Mammary epithelial cell (primary cell): ENCODE data around the gene IPCEF1.

Experiments used
- CTCF ChIP-seq, 2 donors: IDR thresholded peaks in 1 of 2; conservative IDR thresholded peaks in 1 of 2; 2 replicates each; pipeline ENCODE4 v1.5.1; 2011 to 2012; ENCODE audit warnings: inconsistent platforms in 2 of 2, low read length in 2 of 2, mild to moderate bottlenecking in 2 of 2, control low read depth in 1 of 2, low read depth in 1 of 2; ENCODE audit not compliant: insufficient read depth in 1 of 2; ENCODE audit errors: extremely low read depth in 1 of 2
- EZH2 ChIP-seq: IDR thresholded peaks from 2 replicates; pipeline ENCODE4 v1.6.1; 2012; ENCODE audit warnings: low read length, inconsistent platforms, borderline replicate concordance

DNA sequence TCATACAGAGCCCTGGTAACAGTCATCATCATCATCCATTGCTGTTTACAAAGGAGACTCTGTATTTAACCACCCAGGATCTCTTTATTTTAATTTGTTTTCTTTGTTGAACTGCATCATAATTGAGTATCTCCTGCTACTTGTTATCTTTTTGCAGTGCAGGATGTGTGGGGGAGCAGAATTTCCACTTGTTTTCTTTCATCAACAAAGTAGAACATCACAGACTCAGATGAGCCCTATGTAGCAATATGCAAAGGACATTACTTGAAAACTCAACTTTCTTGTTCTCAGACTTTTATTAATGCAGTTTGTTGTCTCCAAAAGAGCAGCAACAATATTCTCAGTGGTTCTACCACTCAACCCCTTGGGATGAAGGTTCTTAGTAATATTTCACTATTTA lies 38.7 kb upstream of the IPCEF1 start:
- TF ChIP-seq EZH2 (no peak), CTCF (conservative IDR thresholded peaks at IDR 0.05 in 1 of 2, IDR thresholded peaks at IDR 0.05 in 1 of 2; ENCODE audit: extremely low read depth in 1 of 2, insufficient read depth in 1 of 2, low read depth in 1 of 2, low read length in 2 of 2) (no peak)
